Stimulated activated CD8-positive, alpha-beta memory T cell treated with anti-CD3 and anti-CD28 coated beads, Interleukin-12 subunit alpha, Interleukin-12 subunit beta, amount 100 ng/mL, for 1 hour (primary cell): ENCODE data around the gene SYP.
A peak's percentile ranks its signal among the peaks of the same experiment; 100 is the strongest.

Experiments
- DNase-seq: peaks from one replicate; pipeline ENCODE4 v3.0.0-alpha.2; 2020; ENCODE audit warnings: low read depth

The SYP gene

DNA sequence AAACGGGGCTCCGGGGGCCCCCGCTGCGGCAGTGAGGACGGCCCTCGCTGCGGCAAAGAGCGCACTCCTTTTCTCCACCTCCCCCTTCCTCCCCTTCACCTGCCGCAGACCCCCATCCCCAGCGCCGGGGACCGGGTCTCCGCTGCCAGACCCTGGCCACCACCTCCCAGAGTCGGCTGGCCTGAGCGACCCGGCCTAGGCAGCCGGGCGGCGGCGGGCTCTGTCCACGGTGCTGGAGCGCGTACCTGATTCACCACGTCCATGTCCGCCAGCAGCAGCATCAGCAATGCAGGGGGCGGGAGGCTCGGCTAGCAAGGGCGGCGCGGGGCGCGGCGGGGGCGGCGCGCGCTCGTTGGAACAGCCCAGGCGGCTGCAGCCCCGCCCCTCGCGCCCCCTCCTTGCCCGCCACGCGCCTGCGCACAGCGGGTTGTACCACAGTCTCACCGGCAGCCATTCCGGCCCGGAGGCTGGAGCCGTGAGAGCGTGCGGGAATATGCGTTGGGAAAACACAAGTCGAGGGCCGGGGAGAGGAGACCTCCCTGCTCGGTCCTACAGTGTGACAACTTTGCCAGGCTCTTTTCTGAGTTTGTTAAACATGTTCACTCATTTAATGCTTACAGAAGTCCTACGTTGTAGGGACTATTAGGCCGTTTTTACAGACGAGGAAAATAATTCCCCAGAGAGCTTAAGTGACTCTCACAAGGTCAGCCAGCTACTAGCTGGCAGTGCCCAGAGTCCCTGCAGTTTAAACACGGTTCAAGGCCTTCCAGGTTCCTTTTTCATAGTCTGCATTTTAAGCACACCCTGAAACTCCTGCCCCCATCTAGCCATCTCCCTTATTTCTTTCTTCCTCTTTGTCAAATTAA, at the start of gene SYP:
TSS of gene SYP (minus strand) at position 288 of the 866 bp plus-strand sequence. CDS start at position 281, 7 bp downstream.
- peak; percentile 75 for DNase-seq

DNA sequence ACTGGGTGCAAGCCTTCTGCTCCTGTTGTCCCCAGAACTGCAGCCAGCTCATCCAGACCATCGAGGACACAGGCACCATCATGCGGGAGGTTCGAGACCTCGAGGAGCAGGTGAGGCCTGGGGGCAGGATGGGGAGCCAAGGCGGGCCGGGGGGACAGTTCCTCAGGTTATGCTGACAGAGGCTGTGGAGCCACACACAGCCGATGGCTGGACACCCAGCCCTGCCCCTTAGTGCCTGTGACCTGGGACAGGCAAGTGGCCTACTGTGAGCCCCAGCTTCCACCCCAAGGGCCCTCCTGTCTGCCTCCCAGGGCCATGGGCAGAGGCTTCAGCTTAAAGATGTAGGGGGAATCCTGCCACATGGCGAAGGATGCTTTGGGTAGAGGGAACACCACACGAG, 49.6 kb upstream of the SYP start:
- DNase-seq: no peak

GRCh38 chrX:49249071-49249470, 49.1 kb upstream of the SYP start:
- DNase-seq: no peak

DNA sequence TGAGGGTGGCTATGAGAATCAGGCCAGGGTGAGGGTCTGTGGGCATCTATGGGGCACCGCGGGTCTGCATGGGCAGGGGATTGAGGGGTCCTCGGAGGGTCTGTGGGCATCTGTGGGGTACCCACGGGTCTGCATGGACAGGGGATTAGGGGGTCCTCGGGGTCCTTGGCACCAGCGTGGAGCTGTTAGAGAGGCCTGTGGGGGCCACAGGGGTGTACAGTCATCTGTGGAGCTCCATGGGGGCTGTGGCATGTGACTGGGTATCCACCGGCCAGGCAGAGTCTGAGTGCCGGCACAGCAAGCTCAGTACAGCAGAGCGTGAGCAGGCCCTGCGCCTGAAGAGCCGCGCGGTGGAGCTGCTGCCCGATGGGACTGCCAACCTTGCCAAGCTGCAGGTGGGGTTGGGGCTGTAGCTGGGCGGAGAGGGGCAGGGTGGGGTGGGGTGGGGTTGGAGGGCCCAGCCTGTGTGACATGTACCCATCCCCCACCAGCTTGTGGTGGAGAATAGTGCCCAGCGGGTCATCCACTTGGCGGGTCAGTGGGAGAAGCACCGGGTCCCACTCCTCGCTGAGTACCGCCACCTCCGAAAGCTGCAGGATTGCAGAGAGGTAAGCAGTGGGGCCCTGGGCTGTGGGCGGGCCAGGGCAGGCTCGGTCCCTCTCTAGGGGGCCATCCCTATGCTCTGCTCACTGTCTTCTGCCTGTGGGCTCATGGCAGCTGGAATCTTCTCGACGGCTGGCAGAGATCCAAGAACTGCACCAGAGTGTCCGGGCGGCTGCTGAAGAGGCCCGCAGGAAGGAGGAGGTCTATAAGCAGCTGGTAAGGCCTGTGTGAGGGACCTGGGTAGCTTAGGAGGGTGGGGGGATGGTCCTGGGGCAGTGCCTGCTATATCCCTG, 48.2 kb upstream of the SYP start:
- no peak for DNase-seq

DNA sequence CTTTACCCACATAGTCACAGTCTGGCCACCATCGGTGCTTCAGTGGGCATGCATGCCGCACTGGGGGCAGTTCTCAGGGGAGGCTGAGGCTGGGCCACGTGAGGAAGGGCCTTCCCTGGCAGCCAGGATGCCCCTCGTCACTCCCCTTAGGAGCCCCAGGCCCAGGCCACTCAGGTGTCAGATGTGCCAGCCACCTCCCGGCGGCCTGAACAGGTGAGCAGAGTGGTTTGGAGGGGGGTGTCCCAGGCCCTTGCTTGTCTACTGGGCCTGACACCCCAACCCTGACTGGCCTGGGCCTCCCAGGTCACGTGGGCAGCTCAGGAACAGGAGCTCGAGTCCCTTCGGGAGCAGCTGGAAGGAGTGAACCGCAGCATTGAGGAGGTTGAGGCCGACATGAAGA, 47.4 kb upstream of the SYP start:
- DNase-seq: no peak

DNA sequence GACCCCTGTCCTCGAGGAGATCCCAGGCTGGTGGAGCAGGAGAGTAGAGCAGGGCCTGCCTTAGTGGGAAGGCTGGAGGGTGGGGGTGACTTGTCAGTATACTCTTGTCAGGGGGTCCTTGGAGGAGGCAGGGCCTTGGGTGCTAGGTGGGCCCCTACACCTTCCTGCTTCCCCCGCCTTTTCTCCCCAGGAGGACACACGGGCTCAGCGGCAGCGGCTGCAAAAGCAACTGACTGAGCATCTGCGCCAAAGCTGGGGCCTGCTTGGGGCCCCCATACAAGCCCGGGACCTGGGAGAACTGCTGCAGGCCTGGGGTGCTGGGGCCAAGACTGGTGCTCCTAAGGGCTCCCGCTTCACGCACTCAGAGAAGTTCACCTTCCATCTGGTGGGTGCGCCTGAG, 46.5 kb upstream of the SYP start:
- DNase-seq: no peak

DNA sequence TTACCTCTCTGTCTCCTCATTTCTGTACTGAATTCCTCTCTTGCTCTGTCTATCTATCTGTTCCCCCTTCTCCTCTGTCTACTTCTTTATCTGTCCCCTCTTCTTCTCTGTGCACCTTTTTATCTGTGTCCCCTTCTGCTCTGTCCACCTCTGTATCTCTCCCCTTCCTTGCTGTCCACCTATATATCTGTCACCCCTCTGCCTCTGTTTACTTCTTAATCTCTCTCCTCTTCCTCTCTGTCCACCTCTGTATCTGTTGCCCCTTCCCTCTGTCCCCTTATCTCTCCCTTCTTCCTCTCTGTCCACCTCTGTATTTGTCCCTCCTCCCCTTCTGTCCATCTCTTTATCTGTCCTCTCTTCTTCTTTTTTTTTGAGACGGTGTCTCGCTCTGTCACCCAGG, 44.2 kb upstream of the SYP start:
- no peak for DNase-seq

GRCh38 chrX:49243166-49243565, 43.2 kb upstream of the SYP start:
- no peak for DNase-seq

- DNase-seq: no peak
Observed at GRCh38 chrX:49242545-49243066, 42.6 kb upstream of the SYP start.

DNA sequence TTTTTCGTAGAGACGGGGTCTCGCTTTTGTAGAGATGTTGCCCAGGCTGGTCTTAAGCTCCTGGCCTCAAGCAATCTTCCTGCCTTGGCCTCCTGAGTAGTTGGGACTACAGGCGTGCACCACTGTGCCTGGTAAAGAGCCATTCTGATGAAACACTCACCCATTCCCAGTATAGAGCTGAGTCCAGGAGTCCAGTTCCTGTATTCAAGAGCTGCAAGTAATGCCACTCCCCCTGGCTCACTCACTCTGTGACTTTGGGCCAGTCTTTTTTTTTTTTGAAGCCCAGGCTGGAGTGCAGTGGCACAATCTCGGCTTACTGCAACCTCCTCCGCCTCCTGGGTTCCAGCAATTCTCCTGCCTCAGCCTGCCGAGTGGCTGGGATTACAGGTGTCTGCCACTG, 38.7 kb upstream of the SYP start:
- DNase-seq: no peak

- DNase-seq: no peak
Observed at GRCh38 chrX:49237060-49237459, 37.1 kb upstream of the SYP start.

GRCh38 chrX:49233887-49234555, 34.0 kb upstream of the SYP start:
- DNase-seq: no peak

GRCh38 chrX:49233176-49233575, 33.2 kb upstream of the SYP start, which contains the start of gene CACNA1F:
Gene CACNA1F (minus strand): TSS chrX:49233340. CDS start chrX:49233309, 31 bp downstream.
- DNase-seq: no peak

DNA sequence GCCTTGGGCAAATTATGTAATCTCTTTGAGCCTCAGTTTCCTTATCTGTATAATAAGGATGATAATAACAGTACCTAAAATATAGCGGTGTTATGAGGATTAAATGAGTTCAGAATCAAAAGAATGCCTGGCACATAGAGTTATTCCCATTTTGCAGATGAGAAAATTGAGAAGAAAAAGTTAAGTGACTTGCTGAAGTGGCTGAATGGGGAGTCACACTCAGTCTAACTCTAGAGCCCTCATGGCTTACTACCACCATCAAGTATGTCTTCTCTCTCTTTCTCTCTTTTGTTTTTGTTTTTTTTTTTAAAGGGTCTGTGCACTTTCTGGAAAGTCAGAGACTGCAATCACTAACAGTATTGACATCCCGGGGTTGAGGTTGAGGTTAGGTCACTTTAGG, 32.5 kb upstream of the SYP start:
- no peak for DNase-seq

GRCh38 chrX:49231333-49232000, 31.5 kb upstream of the SYP start:
- no peak for DNase-seq

DNA sequence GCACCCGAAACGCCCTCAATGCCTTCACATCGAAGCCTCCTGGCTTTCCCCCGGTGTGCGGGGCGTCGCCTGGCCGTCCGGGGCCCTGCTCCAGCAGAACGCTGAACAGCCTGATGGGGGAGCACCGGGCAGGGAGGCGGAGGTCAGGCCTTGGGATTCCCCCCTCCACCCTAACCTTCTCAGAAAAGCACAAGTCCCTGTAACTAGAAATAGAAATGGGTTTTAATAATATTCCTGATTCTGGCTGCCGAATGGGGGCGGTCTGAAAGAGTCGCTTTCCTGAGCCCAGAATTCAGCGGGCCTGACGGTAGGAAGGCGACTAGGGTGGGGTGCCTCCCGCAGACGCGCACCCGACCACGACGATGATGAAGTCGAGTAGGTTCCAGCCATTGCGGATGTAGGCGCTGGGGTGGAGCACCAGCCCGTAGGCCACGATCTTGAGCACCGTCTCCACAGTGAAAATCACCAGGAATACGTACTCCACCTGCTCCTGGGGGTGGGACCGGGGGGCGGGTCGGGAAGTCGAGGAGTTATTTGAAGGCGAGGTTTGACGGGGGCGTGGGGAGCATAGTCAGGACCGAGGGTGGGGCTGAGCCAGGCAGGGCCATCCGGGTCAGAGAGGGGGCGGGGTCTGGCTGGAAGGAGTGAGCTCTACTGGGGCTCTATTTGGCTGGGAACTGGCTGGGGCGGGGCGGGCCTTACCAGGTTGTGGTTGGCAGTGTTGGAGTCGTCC, 30.7 kb upstream of the SYP start:
- peak; percentile 28 for DNase-seq

GRCh38 chrX:49228185-49228584, 28.2 kb upstream of the SYP start:
- DNase-seq: no peak

GRCh38 chrX:49227726-49228125, 27.7 kb upstream of the SYP start:
- DNase-seq: no peak

DNA sequence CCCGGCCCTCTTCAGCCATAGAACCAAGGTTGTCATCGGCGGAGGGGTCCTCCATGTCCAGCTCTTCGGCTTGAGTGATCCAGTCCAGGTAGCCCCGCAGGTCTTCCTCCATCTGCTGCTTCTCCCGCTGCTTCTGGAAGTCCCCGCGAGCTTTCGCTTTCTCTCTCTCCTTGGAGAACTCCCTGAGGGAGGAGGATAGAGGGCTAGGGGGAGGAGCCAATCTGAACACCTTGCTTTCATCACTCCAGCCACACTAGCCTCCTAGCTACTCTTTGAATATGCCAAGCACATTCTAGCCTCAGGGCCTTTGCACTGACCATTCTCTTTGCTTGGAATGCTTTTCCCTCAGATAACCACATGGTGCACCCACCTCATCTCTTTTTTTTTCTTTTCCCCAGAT, 27.0 kb upstream of the SYP start:
- no peak for DNase-seq

GRCh38 chrX:49225858-49226257, 25.9 kb upstream of the SYP start:
- DNase-seq: no peak

GRCh38 chrX:49221868-49222267, 21.9 kb upstream of the SYP start:
- no peak for DNase-seq
